HG03064 (cell line): ENCODE data around the gene NKX2-1.

Source experiments
- ATAC-seq: cut with Tn5 transposase; IDR thresholded peaks from one replicate; pipeline ENCODE4 v1.9.1; 2021; ENCODE audit warnings: low read depth; ENCODE audit not compliant: unreplicated experiment

NKX2-1 gene

GRCh38 chr14:36518031-36518585, 1.9 kb downstream of the NKX2-1 start:
- no peak for ATAC-seq

GRCh38 chr14:36517242-36518030, 2.6 kb downstream of the NKX2-1 start:
- ATAC-seq, result no peak

- no peak for ATAC-seq
Measured at GRCh38 chr14:36516719-36517241, 3.3 kb downstream of the NKX2-1 start.

GRCh38 chr14:36515896-36516718, 3.9 kb downstream of the NKX2-1 start:
- ATAC-seq, result no peak

GRCh38 chr14:36515105-36515593, 4.9 kb downstream of the NKX2-1 start:
- no peak for ATAC-seq

GRCh38 chr14:36514278-36515104, 5.5 kb downstream of the NKX2-1 start:
- ATAC-seq, result no peak

- no peak for ATAC-seq
Measured at GRCh38 chr14:36513451-36514277, 6.4 kb downstream of the NKX2-1 start.

- no peak for ATAC-seq
Measured at GRCh38 chr14:36513012-36513420, 7.0 kb downstream of the NKX2-1 start.

GRCh38 chr14:36512585-36513003, 7.4 kb downstream of the NKX2-1 start:
- ATAC-seq, result no peak

- ATAC-seq, result no peak
Measured at GRCh38 chr14:36511981-36512584, 7.9 kb downstream of the NKX2-1 start.

- ATAC-seq, result no peak
Measured at GRCh38 chr14:36510874-36511273, 9.2 kb downstream of the NKX2-1 start.

- ATAC-seq, result no peak
Measured at GRCh38 chr14:36510078-36510799, 9.8 kb downstream of the NKX2-1 start.

GRCh38 chr14:36509069-36509917, 10.7 kb downstream of the NKX2-1 start:
- ATAC-seq, result no peak

GRCh38 chr14:36508418-36509068, 11.5 kb downstream of the NKX2-1 start:
- ATAC-seq, result no peak

GRCh38 chr14:36507847-36508417, 12.1 kb downstream of the NKX2-1 start:
- ATAC-seq, result no peak
